ENCODE data around the gene H1-8.
"Not testable (repeated sequence)": the region's sequence is repeated elsewhere in the genome, so short reads cannot be mapped to it uniquely, and the experiment has no call there.

Gene H1-8

GRCh38 chr3:129543156-129543790 lies at the start of gene H1-8:
Gene H1-8 (plus strand): TSS chr3:129543175. CDS start chr3:129543219, 44 bp downstream.
- DNase-seq: no peak

GRCh38 chr3:129493206-129493605 lies 49.8 kb upstream of the H1-8 start:
- DNase-seq: no peak

- not testable (repeated sequence) for DNase-seq
These were observed 48.5 kb upstream of the H1-8 start for GRCh38 chr3:129494499-129494898.

- DNase-seq: not testable (repeated sequence)
These were observed 47.9 kb upstream of the H1-8 start for GRCh38 chr3:129495006-129495639.

- not testable (repeated sequence) for DNase-seq
These were observed 45.1 kb upstream of the H1-8 start for GRCh38 chr3:129497876-129498275.

- not testable (repeated sequence) for DNase-seq
These were observed 44.1 kb upstream of the H1-8 start for GRCh38 chr3:129498603-129499488.

- DNase-seq: not testable (repeated sequence)
These were observed 43.2 kb upstream of the H1-8 start for GRCh38 chr3:129499604-129500333.

GRCh38 chr3:129500334-129500658 lies 42.7 kb upstream of the H1-8 start:
- no peak for DNase-seq

- no peak for DNase-seq
These were observed 41.3 kb upstream of the H1-8 start for GRCh38 chr3:129501630-129502029.

GRCh38 chr3:129502641-129503408 lies 40.1 kb upstream of the H1-8 start:
- peak; percentile 83 for DNase-seq

- peak; percentile 83 for DNase-seq
These were observed 39.3 kb upstream of the H1-8 start for GRCh38 chr3:129503471-129504291.

- no peak for DNase-seq
These were observed 38.4 kb upstream of the H1-8 start for GRCh38 chr3:129504471-129505100.

- peak; percentile 96 for DNase-seq
These were observed 37.6 kb upstream of the H1-8 start for GRCh38 chr3:129505341-129505740.

GRCh38 chr3:129506231-129506742 lies 36.7 kb upstream of the H1-8 start:
- DNase-seq: no peak

- DNase-seq: no peak
These were observed 35.7 kb upstream of the H1-8 start for GRCh38 chr3:129507181-129507831.

- DNase-seq: no peak
These were observed 30.4 kb upstream of the H1-8 start for GRCh38 chr3:129512595-129512994.

GRCh38 chr3:129513705-129514104 lies 29.3 kb upstream of the H1-8 start:
- DNase-seq: no peak

GRCh38 chr3:129514110-129514509 lies 28.9 kb upstream of the H1-8 start:
- DNase-seq: no peak

- no peak for DNase-seq
These were observed 28.4 kb upstream of the H1-8 start for GRCh38 chr3:129514563-129514962.
